GM12874 (cell line): ENCODE results near the gene PLA2G5.

Experiments
- CTCF ChIP-seq: IDR thresholded peaks from 2 replicates; pipeline ENCODE4 v1.5.1; 2011; ENCODE audit warnings: low read depth, mild to moderate bottlenecking, control low read depth, low read length, moderate library complexity; ENCODE audit not compliant: insufficient read depth

PLA2G5 gene

GRCh38 chr1:20069874-20070273 is at the start of gene PLA2G5:
Gene PLA2G5 (plus strand): TSS chr1:20070194. CDS start chr1:20084831, 14,637 bp downstream.
- TF ChIP-seq CTCF, result no peak

- TF ChIP-seq CTCF, result no peak
Observed at GRCh38 chr1:20028125-20028524, 41.9 kb upstream of the PLA2G5 start.

- no peak for TF ChIP-seq CTCF
Observed at GRCh38 chr1:20028726-20029125, 41.3 kb upstream of the PLA2G5 start.

- no peak for TF ChIP-seq CTCF
Observed at GRCh38 chr1:20029178-20029912, 40.6 kb upstream of the PLA2G5 start.

GRCh38 chr1:20031161-20031560 is 38.8 kb upstream of the PLA2G5 start:
- TF ChIP-seq CTCF, result no peak

- no peak for TF ChIP-seq CTCF
Observed at GRCh38 chr1:20031836-20032235, 38.2 kb upstream of the PLA2G5 start.

- TF ChIP-seq CTCF, result no peak
Observed at GRCh38 chr1:20032425-20032824, 37.6 kb upstream of the PLA2G5 start.
